ENCODE data around the gene RAB37.

RAB37 gene

GRCh38 chr17:74740173-74740572, 3.1 kb downstream of the RAB37 start:
- TF ChIP-seq ZC3H10 (CRISPR knock-in tag; IDR thresholded peaks at IDR 0.05) (no peak), POU6F1 (CRISPR knock-in tag; IDR thresholded peaks at IDR 0.05; ENCODE audit: borderline replicate concordance, low read depth) (no peak), TCF4 (CRISPR knock-in tag; IDR thresholded peaks at IDR 0.05; ENCODE audit: borderline replicate concordance) (no peak), SNAI2 (CRISPR knock-in tag; IDR thresholded peaks at IDR 0.05) (no peak), CSRNP3 (CRISPR knock-in tag; IDR thresholded peaks at IDR 0.05) (no peak), ZNF565 (CRISPR knock-in tag; conservative IDR thresholded peaks at IDR 0.05; ENCODE audit: low read depth) (no peak)
- no peak for ATAC-seq

- TF ChIP-seq POU6F1 (CRISPR knock-in tag; IDR thresholded peaks at IDR 0.05; ENCODE audit: borderline replicate concordance, low read depth) (no peak), CSDC2 (CRISPR knock-in tag; IDR thresholded peaks at IDR 0.05) (no peak), ZFP30 (CRISPR knock-in tag; IDR thresholded peaks at IDR 0.05) (no peak), TCF4 (CRISPR knock-in tag; IDR thresholded peaks at IDR 0.05; ENCODE audit: borderline replicate concordance) (no peak), CSRNP3 (CRISPR knock-in tag; IDR thresholded peaks at IDR 0.05) (no peak), PPARA (CRISPR knock-in tag; IDR thresholded peaks at IDR 0.05; ENCODE audit: borderline replicate concordance) (no peak), GLIS3 (CRISPR knock-in tag; IDR thresholded peaks at IDR 0.05) (no peak), ESRRG (CRISPR knock-in tag; IDR thresholded peaks at IDR 0.05) (no peak), OSR1 (CRISPR knock-in tag; IDR thresholded peaks at IDR 0.05) (no peak), PATZ1 (CRISPR knock-in tag; IDR thresholded peaks at IDR 0.05; ENCODE audit: borderline replicate concordance) (no peak), ZNF8 (CRISPR knock-in tag; IDR thresholded peaks at IDR 0.05) (no peak)
These were observed 3.8 kb downstream of the RAB37 start for GRCh38 chr17:74740641-74741387.

GRCh38 chr17:74742153-74742515, 5.1 kb downstream of the RAB37 start:
- TF ChIP-seq PPARA (CRISPR knock-in tag; IDR thresholded peaks at IDR 0.05; ENCODE audit: borderline replicate concordance) (no peak), ZNF565 (CRISPR knock-in tag; conservative IDR thresholded peaks at IDR 0.05; ENCODE audit: low read depth) (no peak), ZNF8 (CRISPR knock-in tag; IDR thresholded peaks at IDR 0.05) (no peak), ZFP30 (CRISPR knock-in tag; IDR thresholded peaks at IDR 0.05) (no peak), CSDC2 (CRISPR knock-in tag; IDR thresholded peaks at IDR 0.05) (no peak), ZC3H10 (CRISPR knock-in tag; IDR thresholded peaks at IDR 0.05) (no peak), ESRRG (CRISPR knock-in tag; IDR thresholded peaks at IDR 0.05) (no peak), ISL1 (CRISPR knock-in tag; IDR thresholded peaks at IDR 0.05) (no peak), GLIS3 (CRISPR knock-in tag; IDR thresholded peaks at IDR 0.05) (no peak), POU6F1 (CRISPR knock-in tag; IDR thresholded peaks at IDR 0.05; ENCODE audit: borderline replicate concordance, low read depth) (no peak), ARNTL (CRISPR knock-in tag; IDR thresholded peaks at IDR 0.05; ENCODE audit: borderline replicate concordance, low read depth) (no peak), ZFP3 (CRISPR knock-in tag; IDR thresholded peaks at IDR 0.05) (no peak), ZNF70 (CRISPR knock-in tag; IDR thresholded peaks at IDR 0.05) (no peak), CSRNP3 (CRISPR knock-in tag; IDR thresholded peaks at IDR 0.05) (no peak), RARB (CRISPR knock-in tag; IDR thresholded peaks at IDR 0.05) (no peak)
- ATAC-seq, result no peak

More at GRCh38 chr17:74740641-74741387, 3.8 kb downstream of the RAB37 start:
- no peak for ATAC-seq
